A549 (cell line): Measurements from ENCODE around the gene DPP7. TPM values are rescaled to one million over a fixed set of nuclear protein-coding genes. Genes with fewer than 3 reads are reported as not detected.
A peak's percentile ranks its signal among the peaks of the same experiment; 100 is the strongest.

Experiments
- ATAC-seq, 2 experiments: fragments of 200-7000 bp in 1 of 2; fragments of >200 bp in 1 of 2; cut with Nextera tagmentation in 1 of 2; cut with Tn5 transposase in 1 of 2; 3 replicates each; pipeline versions ENCODE4 v1.8.0 to v1.9.1; 2018 to 2020; ENCODE audit warnings: mild to moderate bottlenecking in 1 of 2, moderate library complexity in 1 of 2
- CTCF ChIA-PET: fragments of 300-600 bp; sonication (Branson Sonifier 250); formaldehyde crosslinking; extraction: SDS; loops from one replicate; lab custom pipeline; 2021; ENCODE audit warnings: antibody characterized with exemption, inconsistent platforms; lab: Yijun Ruan, JAX
- POLR2A ChIA-PET: fragments of 350-600 bp; formaldehyde crosslinking; extraction: SDS; loops from one replicate; lab custom pipeline; 2021; ENCODE audit warnings: antibody characterized with exemption, inconsistent platforms; lab: Yijun Ruan, JAX
- DNase-seq, 2 experiments: peaks; one replicate each; pipeline versions ENCODE4 v3.0.0 to v3.0.0-alpha.2; 2011 to 2016; ENCODE audit warnings: low read depth in 1 of 2, low spot score in 1 of 2
- FAIRE-seq: peaks from 2 replicates; lab custom pipeline; 2011; peaks lifted over from hg19 to GRCh38; lab: Jason Lieb, UNC
- H3K27ac ChIP-seq, 2 experiments: fragments of >200 bp; sonication (Bioruptor Twin); formaldehyde crosslinking; 3 replicates each; pipeline ENCODE4 v1.5.1; 2016 to 2017
- H3K4me1 ChIP-seq: fragments of >200 bp; sonication (Bioruptor Twin); formaldehyde crosslinking; 3 replicates; pipeline ENCODE4 v1.6.1; 2016
- H3K4me2 ChIP-seq: fragments of >200 bp; sonication (Bioruptor Twin); formaldehyde crosslinking; 3 replicates; pipeline ENCODE4 v1.6.1; 2016
- H3K4me3 ChIP-seq: fragments of >200 bp; sonication (Bioruptor Twin); formaldehyde crosslinking; 3 replicates; pipeline ENCODE4 v1.5.1; 2016
- H3K9me3 ChIP-seq: fragments of >200 bp; sonication (Bioruptor Twin); formaldehyde crosslinking; 3 replicates; pipeline ENCODE4 v1.6.1; 2016
- BCL3 ChIP-seq: fragments of >200 bp; sonication (Bioruptor Twin); formaldehyde crosslinking; IDR thresholded peaks from 3 replicates; pipeline ENCODE4 v1.6.1; 2016
- CBX2 ChIP-seq: fragments of 200-600 bp; sonication (generic); IDR thresholded peaks from 2 replicates; pipeline ENCODE4 v1.6.1; 2016; ENCODE audit warnings: low read depth, mild to moderate bottlenecking, borderline replicate concordance
- CEBPB ChIP-seq, 2 experiments: fragments of >200 bp in 1 of 2; sonication (Bioruptor Twin) in 1 of 2; formaldehyde crosslinking in 1 of 2; IDR thresholded peaks; 2 replicates each; pipeline ENCODE4 v1.6.1; 2012 to 2016
- CTCF ChIP-seq: fragments of >200 bp; sonication (Bioruptor Twin); formaldehyde crosslinking; IDR thresholded peaks from 3 replicates; pipeline ENCODE4 v1.5.1; 2016
- E2F6 ChIP-seq: IDR thresholded peaks from 2 replicates; pipeline ENCODE4 v1.6.1; 2012; ENCODE audit warnings: low read depth, borderline replicate concordance
- EHMT2 ChIP-seq: fragments of 200-600 bp; sonication (generic); IDR thresholded peaks from 2 replicates; pipeline ENCODE4 v1.6.1; 2016; ENCODE audit warnings: antibody characterized with exemption, low read depth, mild to moderate bottlenecking, moderate library complexity
- EP300 ChIP-seq, 2 experiments: fragments of >200 bp; sonication (Bioruptor Twin); formaldehyde crosslinking; IDR thresholded peaks; 2 replicates in 1 of 2; 3 replicates in 1 of 2; pipeline ENCODE4 v1.6.1; 2016 to 2017
- ESRRA ChIP-seq: fragments of 150-350 bp; IDR thresholded peaks from 2 replicates; pipeline ENCODE4 v1.6.1; 2014; ENCODE audit warnings: mild to moderate bottlenecking, low read length, borderline replicate concordance
- FOSB ChIP-seq: fragments of 250-450 bp; sonication (Bioruptor Pico); IDR thresholded peaks from 2 replicates; pipeline ENCODE4 v1.5.0; 2020; ENCODE audit warnings: mild to moderate bottlenecking, moderate library complexity
- FOSL2 ChIP-seq, 2 experiments: fragments of 450-650 bp in 1 of 2; fragments of >200 bp in 1 of 2; sonication (Bioruptor Twin) in 1 of 2; formaldehyde crosslinking; IDR thresholded peaks; 2 replicates each; pipeline versions ENCODE4 v1.5.0 to v1.6.1; 2016 to 2020; ENCODE audit warnings: mild to moderate bottlenecking in 1 of 2, moderate library complexity in 1 of 2
- GATA3 ChIP-seq: IDR thresholded peaks from 2 replicates; pipeline ENCODE4 v1.6.1; 2012; ENCODE audit warnings: borderline replicate concordance
- HES2 ChIP-seq: fragments of >200 bp; sonication (Bioruptor Twin); formaldehyde crosslinking; IDR thresholded peaks from 2 replicates; pipeline ENCODE4 v1.6.1; 2016
- HEYL ChIP-seq: fragments of 250-450 bp; sonication (Bioruptor Pico); IDR thresholded peaks from 2 replicates; pipeline ENCODE4 v1.8.0; 2021; ENCODE audit warnings: mild to moderate bottlenecking, moderate library complexity
- HOXA7 ChIP-seq: fragments of 250-450 bp; sonication (Bioruptor Pico); IDR thresholded peaks from 2 replicates; pipeline ENCODE4 v1.5.0; 2020; ENCODE audit warnings: mild to moderate bottlenecking, moderate library complexity
- HOXB13 ChIP-seq: fragments of 250-450 bp; sonication (Bioruptor Pico); IDR thresholded peaks from 2 replicates; pipeline ENCODE4 v1.5.0; 2020; ENCODE audit warnings: low read depth, mild to moderate bottlenecking, moderate library complexity
- KDM1A ChIP-seq: fragments of 200-600 bp; sonication (generic); IDR thresholded peaks from 2 replicates; pipeline ENCODE4 v1.6.1; 2016; ENCODE audit warnings: low read depth, mild to moderate bottlenecking
- MAFK ChIP-seq: fragments of 450-650 bp; IDR thresholded peaks from 2 replicates; pipeline ENCODE4 v1.6.1; 2014; ENCODE audit not compliant: partially characterized antibody
- MYC ChIP-seq: IDR thresholded peaks from 2 replicates; pipeline ENCODE4 v1.6.1; 2012; ENCODE audit warnings: mild to moderate bottlenecking, inconsistent platforms, low read length, improper control_type of control experiment, borderline replicate concordance
- RAD21 ChIP-seq, 2 experiments: fragments of >200 bp in 1 of 2; sonication (Bioruptor Twin) in 1 of 2; formaldehyde crosslinking in 1 of 2; IDR thresholded peaks in 1 of 2; conservative IDR thresholded peaks in 1 of 2; 2 replicates in 1 of 2; 3 replicates in 1 of 2; pipeline ENCODE4 v1.6.1; 2012 to 2018; ENCODE audit warnings: inconsistent platforms in 1 of 2
- REST ChIP-seq: fragments of 200-600 bp; sonication (generic); IDR thresholded peaks from 2 replicates; pipeline ENCODE4 v1.6.1; 2016; ENCODE audit warnings: antibody characterized with exemption, mild to moderate bottlenecking, moderate library complexity
- RNF2 ChIP-seq: fragments of 200-600 bp; sonication (generic); IDR thresholded peaks from 2 replicates; pipeline ENCODE4 v1.6.1; 2016; ENCODE audit warnings: low read depth, mild to moderate bottlenecking, antibody characterized with exemption, moderate library complexity, borderline replicate concordance
- TFCP2L1 ChIP-seq: fragments of 250-450 bp; sonication (Bioruptor Pico); IDR thresholded peaks from 2 replicates; pipeline ENCODE4 v1.5.0; 2021; ENCODE audit warnings: mild to moderate bottlenecking
- USF2 ChIP-seq: fragments of 450-650 bp; IDR thresholded peaks from 2 replicates; pipeline ENCODE4 v1.6.1; 2014; ENCODE audit warnings: antibody characterized with exemption
- ZFP36 ChIP-seq: fragments of 450-650 bp; IDR thresholded peaks from 2 replicates; pipeline ENCODE4 v1.6.1; 2014; ENCODE audit warnings: borderline replicate concordance; ENCODE audit not compliant: partially characterized antibody
- ZNF302 ChIP-seq: fragments of 250-450 bp; sonication (Bioruptor Pico); IDR thresholded peaks from 2 replicates; pipeline ENCODE4 v1.9.0; 2021; ENCODE audit warnings: inconsistent platforms, mild to moderate bottlenecking, moderate library complexity
- ZSCAN20 ChIP-seq: fragments of 250-450 bp; sonication (Bioruptor Pico); IDR thresholded peaks from 2 replicates; pipeline ENCODE4 v1.8.0; 2022; ENCODE audit warnings: mild to moderate bottlenecking, moderate library complexity
- WGBS: methylation state at CpG from one replicate; pipeline ENCODE4 v1.1.6; 2017; ENCODE audit errors: missing lambda C conversion rate; 5-methylcytosine and 5-hydroxymethylcytosine counted together
- polyA plus RNA-seq, 4 experiments: library from polyadenylated mRNA; depleted of rRNA in 3 of 4; stranded (reverse); fragments of >200 nt; fragmentation: RNase III in 1 of 4; extraction: RNeasy Plus Mini Kit Qiagen cat#74134 plus additional on column Dnase treatment in 1 of 4; gene quantifications; 2 replicates in 3 of 4; 3 replicates in 1 of 4; pipeline ENCODE4 v1.2.3, GENCODE V29; 2011 to 2017

DPP7 gene
- polyA plus RNA-seq, 2 of the 4 experiments (the other 2 are of a cell fraction): 27.6 to 71.8 TPM

- ATAC-seq (peak in 1 of 2 experiments; percentile 5; a peak in 2 of 6 replicates), DNase-seq (peak in 1 of 2 experiments; percentile 71), FAIRE-seq (no peak)
- Histone ChIP-seq H3K9me3 (no peaks in the 10 kb centered on the region), H3K4me1 (peaks cover 24% of the 10 kb centered on the region; the same call in 1 of the 3 replicates), H3K4me3 (no peak overlapping the region), H3K4me2 (peak overlapping the region; percentile 45), H3K27ac (peak overlapping the region in 1 of 2 experiments; percentile 55; a peak in 3 of 6 replicates)
- ChIA-PET CTCF (interaction anchor here (0.8 to 1.7 kb wide), 6 partner anchors 10 to 82 kb away, joined by 3 to 6 read pairs (median 4); partner anchors contain the start of gene LRRC26), POLR2A (interaction anchor here (0.6 to 2.8 kb wide), 8 partner anchors 18 to 105 kb away, joined by 3 to 25 read pairs (median 10); partner anchors contain the start of genes ANAPC2, NELFB, SSNA1 and TPRN)
- TF ChIP-seq ZNF302 (CRISPR knock-in tag) (no peak), HOXA7 (CRISPR knock-in tag) (no peak), FOSL2 (IDR thresholded peaks at IDR 0.05) (no peak), FOSL2 (CRISPR knock-in tag; IDR thresholded peaks at IDR 0.05) (no peak), MYC (no peak), GATA3 (no peak), CTCF (no peak), MAFK (no peak), BCL3 (no peak), FOSB (CRISPR knock-in tag) (no peak), KDM1A (no peak), E2F6 (no peak), ZFP36 (no peak), TFCP2L1 (CRISPR knock-in tag) (no peak), EHMT2 (no peak), CEBPB (IDR thresholded peaks at IDR 0.05) (no peak), ZSCAN20 (CRISPR knock-in tag) (no peak), USF2 (no peak), RNF2 (no peak), EP300 (IDR thresholded peaks at IDR 0.05) (no peak), ESRRA (no peak)
- WGBS: 21% methylated on average over 20 of the region's 20 CpGs
Measured at GRCh38 chr9:137149942-137150616, 35.5 kb upstream of the DPP7 start.

GRCh38 chr9:137149363-137149762 is 34.8 kb upstream of the DPP7 start:
- POLR2A ChIA-PET: interaction anchor here (2.8 kb wide), 1 partner anchor 20 kb away, joined by 18 read pairs; no protein-coding TSS in a partner anchor
- Histone ChIP-seq H3K27ac (peak overlapping the region in 1 of 2 experiments; percentile 55; a peak in 1 of 6 replicates), H3K4me1 (peaks cover 24% of the 10 kb centered on the region; the same call in 1 of the 3 replicates), H3K9me3 (no peaks in the 10 kb centered on the region), H3K4me2 (no peak overlapping the region; the same call in 2 of the 3 replicates), H3K4me3 (no peak overlapping the region)
- DNase-seq: no peak
- WGBS: 82% methylated on average over 4 of the region's 5 CpGs
- FAIRE-seq: no peak
- ATAC-seq: no peak
- CTCF ChIA-PET: interaction anchor here (0.6 to 1.7 kb wide), 7 partner anchors 9 to 81 kb away, joined by 3 to 6 read pairs (median 4); partner anchors contain the start of gene LRRC26
- TF ChIP-seq HES2 (no peak), MAFK (no peak), ESRRA (no peak), HOXA7 (CRISPR knock-in tag) (no peak), REST (no peak), CBX2 (no peak), RAD21 (conservative IDR thresholded peaks at IDR 0.05 in 1 of 2, IDR thresholded peaks at IDR 0.05 in 1 of 2) (no peak), CEBPB (IDR thresholded peaks at IDR 0.05) (no peak), GATA3 (no peak), HOXB13 (CRISPR knock-in tag) (no peak), FOSB (CRISPR knock-in tag) (no peak), HEYL (no peak)
